NT2/D1 (cell line): ENCODE measurements around the gene LBP.

Experiments
- YY1 ChIP-seq: IDR thresholded peaks from 2 replicates; pipeline ENCODE4 v1.6.1; 2011; ENCODE audit not compliant: insufficient read length, insufficient read depth
- ZNF274 ChIP-seq: IDR thresholded peaks from 2 replicates; pipeline ENCODE4 v1.6.1; 2011; ENCODE audit warnings: mild to moderate bottlenecking, low read depth, low read length

DNA sequence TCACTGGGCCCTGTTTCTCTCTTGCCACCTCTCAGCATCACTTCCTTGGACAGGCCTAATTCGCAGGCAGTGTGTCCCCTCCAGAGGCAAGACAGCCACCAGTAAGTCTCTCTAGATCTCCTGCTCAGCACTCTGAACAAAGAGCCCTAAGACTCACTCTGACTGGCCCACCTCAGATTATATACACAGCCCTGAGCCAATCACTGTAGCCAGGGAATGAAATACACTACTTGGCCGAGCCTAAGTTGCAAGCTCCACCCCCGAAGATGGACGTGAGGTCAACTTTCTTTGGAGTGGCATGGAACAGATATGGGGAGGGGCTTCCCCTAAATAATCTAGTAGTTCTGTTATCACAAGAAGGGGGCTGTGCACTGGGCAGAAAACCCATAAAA is 38.2 kb upstream of the LBP start:
- TF ChIP-seq ZNF274 (no peak), YY1 (no peak)
